SK-N-SH treated with all-trans-retinoic acid at 6 μM for 48 hours (cell line): Measurements from ENCODE around the gene OOSP2.

Experiments used
- ARNTL ChIP-seq: fragments of 450-650 bp; formaldehyde crosslinking; IDR thresholded peaks from 2 replicates; pipeline ENCODE4 v1.5.0; 2020; ENCODE audit warnings: low read depth, mild to moderate bottlenecking, moderate library complexity, borderline replicate concordance
- CREB5 ChIP-seq: fragments of 250-450 bp; sonication (Bioruptor Pico); IDR thresholded peaks from 2 replicates; pipeline ENCODE4 v1.5.1; 2020; ENCODE audit warnings: low read depth, mild to moderate bottlenecking, moderate library complexity
- ESRRG ChIP-seq: fragments of 250-450 bp; sonication (Bioruptor Pico); IDR thresholded peaks from 2 replicates; pipeline ENCODE4 v1.6.1; 2021; ENCODE audit warnings: mild to moderate bottlenecking
- OSR1 ChIP-seq: fragments of 250-450 bp; sonication (Bioruptor Pico); IDR thresholded peaks from 2 replicates; pipeline ENCODE4 v1.8.0; 2022; ENCODE audit warnings: moderate library complexity, mild to moderate bottlenecking, inconsistent platforms
- POU6F1 ChIP-seq: fragments of 250-450 bp; sonication (Bioruptor Pico); IDR thresholded peaks from 2 replicates; pipeline ENCODE4 v1.8.0; 2021; ENCODE audit warnings: low read depth, mild to moderate bottlenecking, moderate library complexity, borderline replicate concordance
- RARB ChIP-seq: fragments of 250-450 bp; sonication (Bioruptor Pico); IDR thresholded peaks from 2 replicates; pipeline ENCODE4 v1.8.0; 2021; ENCODE audit warnings: mild to moderate bottlenecking, moderate library complexity
- SNAI2 ChIP-seq: fragments of 250-450 bp; sonication (Bioruptor Pico); IDR thresholded peaks from 2 replicates; pipeline ENCODE4 v1.5.0; 2020; ENCODE audit warnings: mild to moderate bottlenecking, moderate library complexity
- TCF4 ChIP-seq: fragments of 250-450 bp; sonication (Bioruptor Pico); IDR thresholded peaks from 2 replicates; pipeline ENCODE4 v1.8.0; 2021; ENCODE audit warnings: mild to moderate bottlenecking, moderate library complexity, borderline replicate concordance
- TOX ChIP-seq: fragments of 250-450 bp; sonication (Bioruptor Pico); IDR thresholded peaks from 2 replicates; pipeline ENCODE4 v1.8.0; 2021; ENCODE audit warnings: mild to moderate bottlenecking, moderate library complexity, borderline replicate concordance
- ZC3H10 ChIP-seq: fragments of 250-450 bp; sonication (Bioruptor Pico); IDR thresholded peaks from 2 replicates; pipeline ENCODE4 v1.5.1; 2021; ENCODE audit warnings: mild to moderate bottlenecking, moderate library complexity
- ZFP3 ChIP-seq: fragments of 250-450 bp; sonication (Bioruptor Pico); IDR thresholded peaks from 2 replicates; pipeline ENCODE4 v1.5.0; 2020; ENCODE audit warnings: mild to moderate bottlenecking, moderate library complexity
- ZFP30 ChIP-seq: fragments of 450-650 bp; formaldehyde crosslinking; IDR thresholded peaks from 2 replicates; pipeline ENCODE4 v1.5.0; 2022; ENCODE audit warnings: mild to moderate bottlenecking, moderate library complexity
- ZNF565 ChIP-seq: fragments of 450-650 bp; formaldehyde crosslinking; conservative IDR thresholded peaks from 2 replicates; pipeline ENCODE4 v1.5.0; 2020; ENCODE audit warnings: low read depth, mild to moderate bottlenecking, moderate library complexity
- TF ChIP-seq, protein P1 (sequence below): fragments of 250-450 bp; sonication (Bioruptor Pico); IDR thresholded peaks from 2 replicates; pipeline ENCODE4 v1.8.0; 2020; ENCODE audit warnings: mild to moderate bottlenecking, moderate library complexity, borderline replicate concordance

GRCh38 chr11:59992425-59992824, 47.8 kb upstream of the OOSP2 start:
- TF ChIP-seq CREB5 (CRISPR knock-in tag) (no peak), ZNF565 (CRISPR knock-in tag) (no peak), RARB (no peak), TCF4 (no peak), TOX (CRISPR knock-in tag) (no peak), ARNTL (CRISPR knock-in tag) (no peak), POU6F1 (CRISPR knock-in tag) (no peak), ZC3H10 (CRISPR knock-in tag) (no peak), OSR1 (CRISPR knock-in tag) (no peak), SNAI2 (CRISPR knock-in tag) (no peak), ZFP30 (CRISPR knock-in tag) (no peak), ESRRG (no peak), ZFP3 (CRISPR knock-in tag) (no peak)
- TF ChIP-seq, protein P1, sequence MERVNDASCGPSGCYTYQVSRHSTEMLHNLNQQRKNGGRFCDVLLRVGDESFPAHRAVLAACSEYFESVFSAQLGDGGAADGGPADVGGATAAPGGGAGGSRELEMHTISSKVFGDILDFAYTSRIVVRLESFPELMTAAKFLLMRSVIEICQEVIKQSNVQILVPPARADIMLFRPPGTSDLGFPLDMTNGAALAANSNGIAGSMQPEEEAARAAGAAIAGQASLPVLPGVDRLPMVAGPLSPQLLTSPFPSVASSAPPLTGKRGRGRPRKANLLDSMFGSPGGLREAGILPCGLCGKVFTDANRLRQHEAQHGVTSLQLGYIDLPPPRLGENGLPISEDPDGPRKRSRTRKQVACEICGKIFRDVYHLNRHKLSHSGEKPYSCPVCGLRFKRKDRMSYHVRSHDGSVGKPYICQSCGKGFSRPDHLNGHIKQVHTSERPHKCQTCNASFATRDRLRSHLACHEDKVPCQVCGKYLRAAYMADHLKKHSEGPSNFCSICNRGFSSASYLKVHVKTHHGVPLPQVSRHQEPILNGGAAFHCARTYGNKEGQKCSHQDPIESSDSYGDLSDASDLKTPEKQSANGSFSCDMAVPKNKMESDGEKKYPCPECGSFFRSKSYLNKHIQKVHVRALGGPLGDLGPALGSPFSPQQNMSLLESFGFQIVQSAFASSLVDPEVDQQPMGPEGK (CRISPR knock-in tag): no peak
